ENCODE measurements around the gene COL1A2.

COL1A2 gene

DNA sequence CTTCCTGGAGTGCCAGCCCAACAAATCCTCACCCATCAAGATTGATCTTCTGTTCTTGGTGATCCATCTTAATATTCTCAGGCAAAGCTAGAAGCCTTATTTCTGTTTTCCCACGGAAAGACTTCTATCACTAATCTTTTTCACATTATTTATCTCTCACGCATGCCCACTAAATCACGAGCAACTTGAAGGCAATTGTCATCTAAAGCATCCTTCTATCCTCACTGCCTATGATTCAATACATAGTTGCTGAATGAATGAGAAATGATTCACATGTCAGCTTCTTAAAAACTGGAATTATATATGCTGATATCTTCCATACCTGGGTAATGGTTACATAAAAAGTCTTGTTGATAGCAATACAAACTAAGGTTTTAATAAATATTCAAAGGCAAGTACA, 12.6 kb upstream of the COL1A2 start:
- no peak overlapping the region for H3K4me3 ChIP-seq (ENCODE audit: low read depth, low read length)
- H3K9me3 ChIP-seq (ENCODE audit: severe bottlenecking) = no peaks in the 10 kb centered on the region
- H3K27ac ChIP-seq = no peak overlapping the region
- DNase-seq = no peak
- H3K27me3 ChIP-seq (ENCODE audit: insufficient read depth, low read depth, severe bottlenecking) = no peaks in the 10 kb centered on the region
- no peaks in the 10 kb centered on the region for H3K36me3 ChIP-seq
- TF ChIP-seq, protein P1, sequence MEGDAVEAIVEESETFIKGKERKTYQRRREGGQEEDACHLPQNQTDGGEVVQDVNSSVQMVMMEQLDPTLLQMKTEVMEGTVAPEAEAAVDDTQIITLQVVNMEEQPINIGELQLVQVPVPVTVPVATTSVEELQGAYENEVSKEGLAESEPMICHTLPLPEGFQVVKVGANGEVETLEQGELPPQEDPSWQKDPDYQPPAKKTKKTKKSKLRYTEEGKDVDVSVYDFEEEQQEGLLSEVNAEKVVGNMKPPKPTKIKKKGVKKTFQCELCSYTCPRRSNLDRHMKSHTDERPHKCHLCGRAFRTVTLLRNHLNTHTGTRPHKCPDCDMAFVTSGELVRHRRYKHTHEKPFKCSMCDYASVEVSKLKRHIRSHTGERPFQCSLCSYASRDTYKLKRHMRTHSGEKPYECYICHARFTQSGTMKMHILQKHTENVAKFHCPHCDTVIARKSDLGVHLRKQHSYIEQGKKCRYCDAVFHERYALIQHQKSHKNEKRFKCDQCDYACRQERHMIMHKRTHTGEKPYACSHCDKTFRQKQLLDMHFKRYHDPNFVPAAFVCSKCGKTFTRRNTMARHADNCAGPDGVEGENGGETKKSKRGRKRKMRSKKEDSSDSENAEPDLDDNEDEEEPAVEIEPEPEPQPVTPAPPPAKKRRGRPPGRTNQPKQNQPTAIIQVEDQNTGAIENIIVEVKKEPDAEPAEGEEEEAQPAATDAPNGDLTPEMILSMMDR (IDR thresholded peaks at IDR 0.05; ENCODE audit: low read depth, low read length) = no peak

DNA sequence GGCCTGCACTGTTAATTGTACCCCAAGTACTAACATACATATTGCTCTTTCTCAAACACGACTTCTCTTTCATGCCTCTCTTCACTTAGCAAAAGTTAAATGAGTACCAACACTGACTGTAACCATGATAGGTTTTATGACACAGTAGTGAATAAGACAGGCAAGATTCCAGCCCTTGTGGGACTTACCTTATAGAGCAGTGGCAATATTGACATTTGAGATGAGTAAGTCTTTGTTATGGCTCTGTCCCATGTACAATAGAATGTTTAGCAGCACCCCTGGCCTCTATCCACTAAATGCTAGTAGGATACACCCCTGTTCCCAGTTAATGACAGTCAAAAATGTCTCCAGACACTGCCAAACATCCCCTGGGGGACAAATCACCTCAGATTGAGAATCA, 11.9 kb upstream of the COL1A2 start:
- no peak for DNase-seq
- no peak overlapping the region for H3K4me3 ChIP-seq (ENCODE audit: low read depth, low read length)
- TF ChIP-seq, protein P1 (IDR thresholded peaks at IDR 0.05; ENCODE audit: low read depth, low read length) = no peak
- no peaks in the 10 kb centered on the region for H3K36me3 ChIP-seq
- H3K27ac ChIP-seq = no peak overlapping the region
- no peaks in the 10 kb centered on the region for H3K9me3 ChIP-seq (ENCODE audit: severe bottlenecking)
- H3K27me3 ChIP-seq (ENCODE audit: insufficient read depth, low read depth, severe bottlenecking) = no peaks in the 10 kb centered on the region

DNA sequence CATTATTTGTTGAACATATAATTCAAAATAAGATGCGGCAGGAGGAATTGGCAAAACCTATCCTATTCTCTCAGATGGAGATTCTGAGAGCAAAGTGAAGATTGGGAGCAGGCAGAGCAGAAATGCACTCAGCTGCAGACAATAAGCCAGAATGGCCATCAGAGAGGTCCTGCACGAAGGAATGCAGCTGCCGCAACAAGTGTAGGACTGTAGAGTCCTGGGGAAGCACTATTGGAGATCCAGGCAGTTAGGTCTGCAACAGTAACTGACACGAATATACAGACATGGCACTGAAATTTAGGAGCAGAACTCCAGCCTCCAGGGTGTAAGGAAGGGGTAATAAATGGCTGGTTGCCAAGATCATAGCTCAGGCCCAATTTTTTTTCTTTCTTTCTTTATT, 10.4 kb upstream of the COL1A2 start:
- no peak for DNase-seq
- Histone ChIP-seq H3K27ac (no peak overlapping the region), H3K4me3 (ENCODE audit: low read depth, low read length) (no peak overlapping the region), H3K36me3 (no peaks in the 10 kb centered on the region), H3K9me3 (ENCODE audit: severe bottlenecking) (no peaks in the 10 kb centered on the region), H3K27me3 (ENCODE audit: insufficient read depth, low read depth, severe bottlenecking) (no peaks in the 10 kb centered on the region)
- TF ChIP-seq, protein P1 (IDR thresholded peaks at IDR 0.05; ENCODE audit: low read depth, low read length) = no peak

DNA sequence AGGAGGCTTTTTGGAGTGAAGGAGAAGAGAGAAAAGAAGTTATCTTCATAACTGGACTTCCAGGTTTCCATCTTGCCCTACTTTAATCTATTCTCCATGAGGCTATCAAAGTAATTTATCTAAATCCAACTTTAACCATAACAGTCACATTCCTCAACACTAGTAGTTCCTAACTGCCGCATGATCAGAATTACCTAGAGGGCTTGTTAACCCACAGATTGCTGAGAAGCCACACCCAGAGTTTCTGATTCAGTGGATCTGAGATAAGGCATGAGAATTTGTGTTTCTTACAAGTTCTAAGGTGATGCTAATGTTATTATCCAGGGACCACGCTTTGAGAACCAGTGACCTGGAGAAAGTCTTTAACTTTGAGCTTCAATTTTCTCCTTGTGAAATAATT, 8.3 kb upstream of the COL1A2 start:
- H3K27me3 ChIP-seq (ENCODE audit: insufficient read depth, low read depth, severe bottlenecking) = no peaks in the 10 kb centered on the region
- H3K4me3 ChIP-seq (ENCODE audit: low read depth, low read length) = no peak overlapping the region
- no peaks in the 10 kb centered on the region for H3K9me3 ChIP-seq (ENCODE audit: severe bottlenecking)
- no peak for DNase-seq
- TF ChIP-seq, protein P1 (IDR thresholded peaks at IDR 0.05; ENCODE audit: low read depth, low read length) = no peak
- no peak overlapping the region for H3K27ac ChIP-seq
- no peaks in the 10 kb centered on the region for H3K36me3 ChIP-seq

DNA sequence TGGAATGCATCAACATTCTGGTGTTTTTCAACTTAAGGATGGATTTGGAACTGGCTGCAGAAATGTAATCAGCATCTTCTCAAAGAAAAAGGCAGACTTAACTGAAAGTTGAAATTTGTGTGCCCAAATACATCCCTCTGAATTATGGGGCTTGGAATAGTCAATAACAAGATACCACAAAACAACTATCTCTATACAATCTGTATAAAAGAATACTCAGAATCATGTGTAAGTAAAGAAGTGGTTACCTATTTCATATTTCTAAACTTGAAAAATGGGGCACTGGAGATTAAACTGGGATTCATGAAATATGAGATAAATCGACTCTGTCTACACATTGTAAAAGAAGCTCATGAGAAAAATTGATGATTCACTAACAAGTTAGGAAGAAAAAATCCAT, 6.2 kb upstream of the COL1A2 start:
- no peak overlapping the region for H3K4me3 ChIP-seq (ENCODE audit: low read depth, low read length)
- H3K27ac ChIP-seq = no peak overlapping the region
- no peaks in the 10 kb centered on the region for H3K27me3 ChIP-seq (ENCODE audit: insufficient read depth, low read depth, severe bottlenecking)
- H3K36me3 ChIP-seq = no peaks in the 10 kb centered on the region
- TF ChIP-seq, protein P1 (IDR thresholded peaks at IDR 0.05; ENCODE audit: low read depth, low read length) = no peak
- DNase-seq = no peak
- H3K9me3 ChIP-seq (ENCODE audit: severe bottlenecking) = no peaks in the 10 kb centered on the region

DNA sequence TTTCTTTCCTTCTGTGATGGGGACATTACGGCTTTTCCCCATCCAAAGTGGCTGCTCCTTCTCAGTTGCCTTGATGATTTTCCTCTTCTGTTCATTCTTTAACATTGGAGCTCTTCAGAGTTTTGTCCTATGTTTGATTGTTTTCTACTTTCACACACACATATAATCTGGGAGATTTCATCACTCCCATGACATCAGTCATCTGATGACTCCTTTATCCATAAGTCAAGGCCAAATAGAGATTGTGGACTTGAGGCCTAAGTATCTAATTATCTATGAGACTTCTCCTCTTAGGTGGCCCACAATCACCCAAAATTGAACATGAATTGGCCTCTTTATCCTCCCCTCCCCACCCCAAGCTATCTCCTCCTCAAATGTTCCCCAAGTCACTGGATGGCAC, 5.3 kb upstream of the COL1A2 start:
- no peaks in the 10 kb centered on the region for H3K27me3 ChIP-seq (ENCODE audit: insufficient read depth, low read depth, severe bottlenecking)
- H3K36me3 ChIP-seq = no peaks in the 10 kb centered on the region
- no peak overlapping the region for H3K27ac ChIP-seq
- H3K9me3 ChIP-seq (ENCODE audit: severe bottlenecking) = no peaks in the 10 kb centered on the region
- no peak for DNase-seq
- H3K4me3 ChIP-seq (ENCODE audit: low read depth, low read length) = no peak overlapping the region
- TF ChIP-seq, protein P1 (IDR thresholded peaks at IDR 0.05; ENCODE audit: low read depth, low read length) = no peak

Measured in WERI-Rb-1 (cell line).